PC-3 (cell line): ENCODE results near the gene PBLD. TPM values are rescaled to one million over a fixed set of nuclear protein-coding genes. Genes with fewer than 3 reads are reported as not detected.
"Not testable (repeated sequence)": the region's sequence is repeated elsewhere in the genome, so short reads cannot be mapped to it uniquely, and the experiment has no call there.

Source experiments
- ATAC-seq: fragments of 200-7000 bp; cut with Tn5 transposase; 2 replicates; pipeline ENCODE4 v1.9.1; 2020; ENCODE audit warnings: mild to moderate bottlenecking, moderate library complexity
- BruUV-seq: library from RNA; stranded (reverse); fragments of 400-500 nt; replicated peaks from 2 replicates; lab custom pipeline; 2021; lab: Mats Ljungman, UMichigan
- CTCF ChIA-PET: fragments of 300-600 bp; sonication (Branson Sonifier 250); formaldehyde crosslinking; loops from one replicate; lab custom pipeline; 2022; ENCODE audit warnings: antibody characterized with exemption; lab: Charles Lee
- POLR2A ChIA-PET: fragments of 300-600 bp; sonication (Branson Sonifier 250); formaldehyde crosslinking; loops from one replicate; lab custom pipeline; 2022; ENCODE audit warnings: antibody characterized with exemption; ENCODE audit not compliant: unreplicated experiment; lab: Charles Lee
- DNase-seq: peaks from one replicate; pipeline ENCODE4 v3.0.0-alpha.2; 2015
- H2AFZ ChIP-seq: fragments of 300-600 bp; sonication (generic); 2 replicates; pipeline ENCODE4 v1.6.0; 2016; ENCODE audit warnings: antibody characterized with exemption, low read length
- H3F3A ChIP-seq: fragments of 300-600 bp; sonication (generic); one replicate; pipeline ENCODE4 v1.6.0; 2017; ENCODE audit warnings: antibody characterized with exemption, low read length, control low read depth, mild to moderate bottlenecking; ENCODE audit not compliant: unreplicated experiment
- H3K27ac ChIP-seq: fragments of 300-600 bp; sonication (generic); 2 replicates; pipeline ENCODE4 v1.5.1; 2016; ENCODE audit warnings: mild to moderate bottlenecking, low read length
- H3K27me3 ChIP-seq: fragments of 300-600 bp; sonication (generic); 2 replicates; pipeline ENCODE4 v1.6.1; 2016; ENCODE audit warnings: low read length, mixed read lengths
- H3K36me3 ChIP-seq: fragments of 300-600 bp; sonication (generic); 2 replicates; pipeline ENCODE4 v1.6.1; 2016; ENCODE audit warnings: low read depth, mixed run types, low read length, mixed read lengths
- H3K4me1 ChIP-seq: fragments of 300-600 bp; sonication (generic); 2 replicates; pipeline ENCODE4 v1.5.1; 2016; ENCODE audit warnings: low read length; ENCODE audit not compliant: insufficient read depth
- H3K4me2 ChIP-seq: fragments of 300-600 bp; sonication (generic); 2 replicates; pipeline ENCODE4 v1.6.0; 2016; ENCODE audit warnings: low read length
- H3K4me3 ChIP-seq: fragments of 300-600 bp; sonication (generic); 2 replicates; pipeline ENCODE4 v1.5.1; 2016; ENCODE audit warnings: mild to moderate bottlenecking, low read length, mixed read lengths
- H3K79me2 ChIP-seq: fragments of 300-600 bp; sonication (generic); 2 replicates; pipeline ENCODE4 v1.6.1; 2017; ENCODE audit warnings: low read length, mixed read lengths
- H3K9ac ChIP-seq: fragments of 300-600 bp; sonication (generic); 2 replicates; pipeline ENCODE4 v1.6.0; 2016; ENCODE audit warnings: mild to moderate bottlenecking, low read length
- H3K9me2 ChIP-seq: fragments of 300-600 bp; sonication (generic); replicated peaks from 2 replicates; pipeline ENCODE4 v1.6.1; 2016; ENCODE audit warnings: mixed run types, low read length, mixed read lengths
- H3K9me3 ChIP-seq: fragments of 300-600 bp; sonication (generic); 2 replicates; pipeline ENCODE4 v1.6.1; 2016; ENCODE audit warnings: low read length, mixed read lengths
- H4K20me1 ChIP-seq: fragments of 300-600 bp; sonication (generic); 2 replicates; pipeline ENCODE4 v1.6.1; 2016; ENCODE audit warnings: low read length, mixed read lengths
- EZH2 ChIP-seq: fragments of 300-600 bp; sonication (generic); IDR thresholded peaks from one replicate; pipeline ENCODE4 v1.6.1; 2017; ENCODE audit warnings: antibody characterized with exemption, mild to moderate bottlenecking, low read length; ENCODE audit not compliant: unreplicated experiment
- EZH2phosphoT487 ChIP-seq: fragments of 300-600 bp; sonication (generic); IDR thresholded peaks from 2 replicates; pipeline ENCODE4 v1.6.1; 2018; ENCODE audit warnings: mild to moderate bottlenecking, antibody characterized with exemption, low read length, borderline replicate concordance
- intact Hi-C: fragments of 100-400 bp; cut with micrococcal nuclease; formaldehyde crosslinking; loops from 2 replicates; pipeline ENCODE4 v1.9.0; 2023
- total RNA-seq: library from RNA; depleted of rRNA; stranded (reverse); fragments of >200 nt; gene quantifications from 2 replicates; pipeline ENCODE4 v1.2.3, GENCODE V29; 2014
- TF ChIP-seq, protein P1 (sequence below): fragments of 300-600 bp; sonication (generic); conservative IDR thresholded peaks from 2 replicates; pipeline ENCODE4 v1.5.1; 2017; ENCODE audit warnings: antibody characterized with exemption, low read depth, mild to moderate bottlenecking, low read length

The PBLD gene
- total RNA-seq, 1 experiment from 2014 or later, result 1.1 TPM

DNA sequence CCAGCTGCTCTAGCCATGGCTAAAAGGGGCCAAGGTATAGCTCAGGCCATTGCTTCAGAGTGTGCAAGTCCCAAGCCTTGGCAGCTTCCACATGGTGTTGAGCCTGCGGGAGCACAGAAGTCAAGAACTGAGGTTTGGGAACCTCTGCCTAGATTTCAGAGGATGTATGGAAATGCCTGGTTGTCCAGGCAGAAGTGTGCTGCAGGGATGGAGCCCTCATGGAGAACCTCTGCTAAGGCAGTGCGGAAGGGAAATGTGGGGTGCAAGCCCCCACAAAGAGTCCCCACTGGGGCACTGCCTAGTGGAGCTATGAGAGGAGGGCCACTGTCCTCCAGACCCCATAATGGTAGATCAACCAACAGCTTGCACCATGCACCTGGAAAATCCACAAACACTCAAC is 54.9 kb downstream of the PBLD start:
- H3F3A ChIP-seq, H3K9ac ChIP-seq, H3K4me3 ChIP-seq, DNase-seq, POLR2A ChIA-PET, H3K9me3 ChIP-seq, CTCF ChIA-PET, H3K79me2 ChIP-seq, H2AFZ ChIP-seq, H3K9me2 ChIP-seq, H3K4me1 ChIP-seq, intact Hi-C loops, H3K27me3 ChIP-seq, H3K36me3 ChIP-seq, H3K27ac ChIP-seq, ATAC-seq, BruUV-seq, H4K20me1 ChIP-seq, H3K4me2 ChIP-seq: not testable (repeated sequence)

DNA sequence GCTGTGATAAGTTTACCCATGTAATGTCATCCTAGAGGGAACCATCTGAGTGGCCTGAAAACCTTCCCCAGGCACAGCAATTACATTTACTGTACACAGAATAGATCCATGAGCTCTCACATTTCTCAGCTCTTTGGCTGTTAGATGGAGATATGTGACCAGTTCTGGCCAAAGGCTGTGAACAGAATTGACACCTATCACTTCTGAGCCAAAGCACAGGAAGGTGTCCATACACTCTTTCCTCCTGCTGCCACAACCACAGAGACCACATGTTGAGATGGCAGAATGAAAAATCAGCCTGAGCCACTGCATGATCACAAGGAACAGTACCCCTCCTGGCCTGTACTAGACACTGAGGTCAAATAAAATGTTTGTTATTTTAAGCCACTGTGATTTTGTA is 56.5 kb downstream of the PBLD start:
- no peak overlapping the region for H3K4me2 ChIP-seq
- no peak overlapping the region for H3K27ac ChIP-seq
- H3K4me3 ChIP-seq, result no peak overlapping the region
- no peaks in the 10 kb centered on the region for H3F3A ChIP-seq
- no peak for ATAC-seq
- no peaks in the 10 kb centered on the region for H3K9me2 ChIP-seq
- H3K36me3 ChIP-seq, result no peaks in the 10 kb centered on the region
- no peaks in the 10 kb centered on the region for H3K27me3 ChIP-seq
- no peak overlapping the region for H3K9ac ChIP-seq
- no peaks in the 10 kb centered on the region for H3K79me2 ChIP-seq
- H4K20me1 ChIP-seq, result no peaks in the 10 kb centered on the region
- H3K4me1 ChIP-seq, result no peaks in the 10 kb centered on the region
- H2AFZ ChIP-seq, result no peak overlapping the region
- no peak for DNase-seq
- intact Hi-C loops, result no loop called here
- TF ChIP-seq EZH2 (no peak), EZH2phosphoT487 (no peak)
- TF ChIP-seq, protein P1, sequence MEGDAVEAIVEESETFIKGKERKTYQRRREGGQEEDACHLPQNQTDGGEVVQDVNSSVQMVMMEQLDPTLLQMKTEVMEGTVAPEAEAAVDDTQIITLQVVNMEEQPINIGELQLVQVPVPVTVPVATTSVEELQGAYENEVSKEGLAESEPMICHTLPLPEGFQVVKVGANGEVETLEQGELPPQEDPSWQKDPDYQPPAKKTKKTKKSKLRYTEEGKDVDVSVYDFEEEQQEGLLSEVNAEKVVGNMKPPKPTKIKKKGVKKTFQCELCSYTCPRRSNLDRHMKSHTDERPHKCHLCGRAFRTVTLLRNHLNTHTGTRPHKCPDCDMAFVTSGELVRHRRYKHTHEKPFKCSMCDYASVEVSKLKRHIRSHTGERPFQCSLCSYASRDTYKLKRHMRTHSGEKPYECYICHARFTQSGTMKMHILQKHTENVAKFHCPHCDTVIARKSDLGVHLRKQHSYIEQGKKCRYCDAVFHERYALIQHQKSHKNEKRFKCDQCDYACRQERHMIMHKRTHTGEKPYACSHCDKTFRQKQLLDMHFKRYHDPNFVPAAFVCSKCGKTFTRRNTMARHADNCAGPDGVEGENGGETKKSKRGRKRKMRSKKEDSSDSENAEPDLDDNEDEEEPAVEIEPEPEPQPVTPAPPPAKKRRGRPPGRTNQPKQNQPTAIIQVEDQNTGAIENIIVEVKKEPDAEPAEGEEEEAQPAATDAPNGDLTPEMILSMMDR, result no peak
- POLR2A ChIA-PET, result interaction anchor here (0.6 kb wide), 1 partner anchor 93 kb away, joined by 4 read pairs; no protein-coding TSS in a partner anchor
- peaks cover 3% of the 10 kb centered on the region; the same call in 1 of the 2 replicates for H3K9me3 ChIP-seq
- no TSS peak for BruUV-seq
- CTCF ChIA-PET, result no interaction called here

DNA sequence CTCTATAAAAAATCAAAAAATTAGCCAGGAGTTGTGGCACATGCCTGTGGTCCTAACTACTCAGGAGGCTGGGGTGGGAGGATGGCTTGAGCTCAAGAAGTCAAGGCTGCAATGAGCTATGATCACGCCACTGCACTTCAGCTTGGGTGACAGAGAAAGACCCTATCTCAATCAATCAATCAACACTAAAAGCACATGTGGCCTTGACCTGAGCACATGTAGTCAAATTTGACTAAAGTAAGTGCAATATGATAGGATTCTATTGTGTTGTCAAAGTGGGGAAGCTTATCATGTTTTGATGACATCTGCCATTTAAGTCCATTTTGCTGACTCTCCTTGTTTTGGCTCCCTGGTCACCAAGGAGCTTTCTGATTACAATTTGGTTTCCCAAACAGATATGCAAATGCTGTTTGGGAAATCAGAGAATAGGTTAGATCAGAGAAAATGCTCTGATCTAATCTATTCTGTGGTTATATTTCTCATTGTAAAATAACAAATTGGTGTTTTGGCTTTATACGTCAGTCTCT is 57.1 kb downstream of the PBLD start:
- H3K4me1 ChIP-seq, result no peaks in the 10 kb centered on the region
- intact Hi-C loops, result no loop called here
- ChIA-PET POLR2A (interaction anchor here (0.6 kb wide), 1 partner anchor 93 kb away, joined by 4 read pairs; no protein-coding TSS in a partner anchor), CTCF (no interaction called here)
- no peaks in the 10 kb centered on the region for H4K20me1 ChIP-seq
- no peak overlapping the region for H2AFZ ChIP-seq
- no peaks in the 10 kb centered on the region for H3F3A ChIP-seq
- ATAC-seq (no peak), DNase-seq (no peak)
- TF ChIP-seq EZH2 (no peak), EZH2phosphoT487 (no peak)
- TF ChIP-seq, protein P1, result no peak
- no TSS peak for BruUV-seq
- H3K36me3 ChIP-seq, result no peaks in the 10 kb centered on the region
- H3K9ac ChIP-seq, result no peak overlapping the region
- no peak overlapping the region for H3K27ac ChIP-seq
- H3K27me3 ChIP-seq, result no peaks in the 10 kb centered on the region
- no peak overlapping the region for H3K4me2 ChIP-seq
- H3K4me3 ChIP-seq, result no peak overlapping the region
- no peaks in the 10 kb centered on the region for H3K79me2 ChIP-seq
- H3K9me2 ChIP-seq, result no peaks in the 10 kb centered on the region
- H3K9me3 ChIP-seq, result peaks cover 3% of the 10 kb centered on the region; the same call in 1 of the 2 replicates
